RWPE2 (cell line): ENCODE measurements around the gene SHC2.

ENCODE experiments used
- ATAC-seq: fragments of 200-7000 bp; cut with Tn5 transposase; 3 replicates; pipeline ENCODE4 v1.9.1; 2021; ENCODE audit warnings: low read depth
- DNase-seq: peaks from one replicate; pipeline ENCODE4 v3.0.0-alpha.2; 2020; ENCODE audit warnings: low spot score
- H3K27ac ChIP-seq: fragments of 450-650 bp; 2 replicates; pipeline ENCODE4 v1.5.1; 2017; ENCODE audit warnings: mild to moderate bottlenecking; ENCODE audit not compliant: poor library complexity, severe bottlenecking
- H3K27me3 ChIP-seq: fragments of 250-450 bp; sonication (Bioruptor Pico); 2 replicates; pipeline ENCODE4 v1.5.1; 2021; ENCODE audit warnings: mild to moderate bottlenecking, moderate library complexity; ENCODE audit not compliant: insufficient read depth, poor library complexity, severe bottlenecking
- H3K36me3 ChIP-seq: fragments of 250-450 bp; sonication (Bioruptor Pico); 2 replicates; pipeline ENCODE4 v1.5.1; 2020; ENCODE audit warnings: low read depth, mild to moderate bottlenecking, moderate library complexity
- H3K4me1 ChIP-seq: fragments of 250-450 bp; sonication (Bioruptor Pico); 2 replicates; pipeline ENCODE4 v1.5.1; 2021; ENCODE audit warnings: mild to moderate bottlenecking, moderate library complexity; ENCODE audit not compliant: insufficient read depth, poor library complexity, severe bottlenecking
- H3K4me3 ChIP-seq: fragments of 250-450 bp; sonication (Bioruptor Pico); 2 replicates; pipeline ENCODE4 v1.5.1; 2021; ENCODE audit warnings: mild to moderate bottlenecking, moderate library complexity; ENCODE audit not compliant: severe bottlenecking
- H3K9me3 ChIP-seq: fragments of 250-450 bp; sonication (Bioruptor Pico); 2 replicates; pipeline ENCODE4 v1.5.1; 2021; ENCODE audit warnings: mild to moderate bottlenecking, moderate library complexity; ENCODE audit not compliant: severe bottlenecking
- TF ChIP-seq, protein P1 (sequence below): fragments of 450-650 bp; IDR thresholded peaks from one replicate; pipeline ENCODE4 v1.5.1; 2017; ENCODE audit warnings: mild to moderate bottlenecking, moderate library complexity; ENCODE audit not compliant: poor library complexity, severe bottlenecking

The SHC2 gene

GRCh38 chr19:457636-458035 lies 3.2 kb downstream of the SHC2 start:
- no peak overlapping the region for H3K4me3 ChIP-seq
- no peaks in the 10 kb centered on the region for H3K36me3 ChIP-seq
- H3K4me1 ChIP-seq, result no peaks in the 10 kb centered on the region
- ATAC-seq (no peak), DNase-seq (no peak)
- no peaks in the 10 kb centered on the region for H3K9me3 ChIP-seq
- TF ChIP-seq, protein P1, sequence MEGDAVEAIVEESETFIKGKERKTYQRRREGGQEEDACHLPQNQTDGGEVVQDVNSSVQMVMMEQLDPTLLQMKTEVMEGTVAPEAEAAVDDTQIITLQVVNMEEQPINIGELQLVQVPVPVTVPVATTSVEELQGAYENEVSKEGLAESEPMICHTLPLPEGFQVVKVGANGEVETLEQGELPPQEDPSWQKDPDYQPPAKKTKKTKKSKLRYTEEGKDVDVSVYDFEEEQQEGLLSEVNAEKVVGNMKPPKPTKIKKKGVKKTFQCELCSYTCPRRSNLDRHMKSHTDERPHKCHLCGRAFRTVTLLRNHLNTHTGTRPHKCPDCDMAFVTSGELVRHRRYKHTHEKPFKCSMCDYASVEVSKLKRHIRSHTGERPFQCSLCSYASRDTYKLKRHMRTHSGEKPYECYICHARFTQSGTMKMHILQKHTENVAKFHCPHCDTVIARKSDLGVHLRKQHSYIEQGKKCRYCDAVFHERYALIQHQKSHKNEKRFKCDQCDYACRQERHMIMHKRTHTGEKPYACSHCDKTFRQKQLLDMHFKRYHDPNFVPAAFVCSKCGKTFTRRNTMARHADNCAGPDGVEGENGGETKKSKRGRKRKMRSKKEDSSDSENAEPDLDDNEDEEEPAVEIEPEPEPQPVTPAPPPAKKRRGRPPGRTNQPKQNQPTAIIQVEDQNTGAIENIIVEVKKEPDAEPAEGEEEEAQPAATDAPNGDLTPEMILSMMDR, result no peak
- peaks cover 14% of the 10 kb centered on the region for H3K27me3 ChIP-seq
- H3K27ac ChIP-seq, result no peak overlapping the region

DNA sequence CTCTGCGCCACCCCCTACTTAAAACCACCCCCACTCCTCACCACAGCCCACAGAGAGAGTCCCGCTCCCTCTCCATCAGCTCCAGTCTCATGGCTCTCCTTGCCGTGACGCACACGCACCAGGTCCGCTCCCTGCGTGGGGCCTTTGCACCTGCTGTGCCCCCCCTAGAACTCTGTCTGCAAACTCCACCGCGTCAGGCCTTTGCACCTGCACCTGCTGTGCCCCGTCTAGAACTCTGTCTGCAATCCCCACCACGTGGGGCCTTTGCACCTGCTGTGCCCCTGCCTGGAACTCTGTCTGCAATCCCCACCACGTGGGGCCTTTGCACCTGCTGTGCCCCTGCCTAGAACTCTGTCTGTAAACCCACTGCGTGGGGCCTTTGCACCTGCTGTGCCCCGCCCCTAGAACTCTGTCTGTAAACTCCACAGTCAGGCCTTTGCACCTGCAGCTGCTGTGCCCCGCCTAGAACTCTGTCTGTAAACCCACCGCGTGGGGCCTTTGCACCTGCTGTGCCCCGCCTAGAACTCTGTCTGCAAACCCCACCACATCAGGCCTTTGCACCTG lies 4.2 kb downstream of the SHC2 start:
- no peaks in the 10 kb centered on the region for H3K4me1 ChIP-seq
- DNase-seq (no peak), ATAC-seq (no peak)
- H3K9me3 ChIP-seq, result no peaks in the 10 kb centered on the region
- no peak overlapping the region for H3K27ac ChIP-seq
- TF ChIP-seq, protein P1, result no peak
- no peaks in the 10 kb centered on the region for H3K36me3 ChIP-seq
- H3K4me3 ChIP-seq, result no peak overlapping the region
- H3K27me3 ChIP-seq, result peaks cover 6% of the 10 kb centered on the region

DNA sequence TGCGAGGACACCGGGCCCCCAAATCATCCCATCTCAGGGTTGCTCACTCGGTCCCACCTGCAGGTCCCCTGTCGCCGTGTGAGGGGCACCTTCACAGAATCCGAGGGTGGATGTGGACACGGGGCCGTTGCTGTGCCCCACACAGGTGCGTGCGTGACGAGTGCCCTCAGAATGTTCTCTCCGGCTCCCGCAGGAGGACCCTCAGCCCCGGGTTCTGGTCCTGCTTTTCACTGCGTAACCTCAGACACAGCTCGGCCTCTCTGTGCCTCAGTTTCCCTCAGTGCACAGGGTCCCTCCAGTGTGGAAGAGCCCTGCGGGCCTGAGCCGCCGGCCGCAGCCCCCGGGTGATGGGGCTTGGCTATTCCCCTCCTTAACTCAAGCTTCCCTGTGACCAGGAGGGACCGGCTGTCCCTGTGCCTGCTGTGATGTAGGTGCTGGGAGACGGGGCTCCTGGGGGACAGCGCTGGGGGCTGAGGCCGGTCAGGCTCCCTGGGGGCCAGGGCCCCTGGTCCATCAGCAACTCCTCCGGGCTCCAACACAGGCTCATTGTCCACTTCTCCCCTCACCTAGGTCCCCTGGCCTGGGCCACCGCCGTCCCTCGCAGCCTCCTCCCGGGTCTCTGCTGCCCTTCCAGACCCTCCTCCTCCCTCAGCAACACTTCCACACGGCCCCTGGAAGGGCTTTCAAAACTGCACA lies 4.8 kb downstream of the SHC2 start:
- ATAC-seq (no peak), DNase-seq (no peak)
- TF ChIP-seq, protein P1, result no peak
- H3K9me3 ChIP-seq, result peaks cover 2% of the 10 kb centered on the region
- H3K36me3 ChIP-seq, result no peaks in the 10 kb centered on the region
- no peak overlapping the region for H3K4me3 ChIP-seq
- H3K4me1 ChIP-seq, result no peaks in the 10 kb centered on the region
- peaks cover 5% of the 10 kb centered on the region for H3K27me3 ChIP-seq
- H3K27ac ChIP-seq, result no peak overlapping the region

DNA sequence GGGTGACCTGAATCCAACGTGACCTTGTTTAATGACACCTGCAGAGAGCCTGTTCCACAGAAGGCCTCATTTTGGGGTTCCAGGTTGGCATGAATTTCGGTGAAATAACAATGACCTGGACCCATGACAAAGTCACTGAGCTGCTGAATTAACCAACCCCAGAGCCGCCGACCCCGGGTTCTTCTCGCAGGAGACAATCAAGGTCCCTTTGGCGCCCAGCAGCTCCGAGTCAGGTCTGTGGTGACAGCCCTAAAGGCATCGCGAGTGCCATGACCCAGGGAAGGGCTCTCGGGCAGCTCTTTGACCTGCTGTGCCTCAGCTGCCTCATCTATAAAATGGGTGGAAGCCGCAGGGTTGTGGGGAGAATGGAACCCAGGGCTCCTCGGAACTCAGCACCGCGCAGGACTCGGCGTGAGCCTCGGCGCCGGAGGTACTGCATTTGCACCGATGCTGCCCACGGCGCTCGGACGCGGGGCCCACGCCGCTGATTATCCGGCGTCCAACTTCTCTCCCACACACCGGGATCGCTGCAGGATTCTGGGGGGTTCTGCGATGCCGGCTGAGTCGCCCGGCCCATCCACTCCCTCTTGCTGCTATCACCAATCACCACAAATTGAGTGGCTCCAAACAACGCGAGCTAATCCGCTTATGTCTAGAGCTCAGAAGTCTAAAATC lies 5.7 kb downstream of the SHC2 start:
- peaks cover 2% of the 10 kb centered on the region for H3K9me3 ChIP-seq
- H3K27ac ChIP-seq, result no peak overlapping the region
- no peaks in the 10 kb centered on the region for H3K36me3 ChIP-seq
- no peaks in the 10 kb centered on the region for H3K4me1 ChIP-seq
- DNase-seq (no peak), ATAC-seq (no peak)
- peaks cover 5% of the 10 kb centered on the region for H3K27me3 ChIP-seq
- no peak overlapping the region for H3K4me3 ChIP-seq
- TF ChIP-seq, protein P1, result no peak
